ENCODE measurements around the gene TIPARP.

DNA sequence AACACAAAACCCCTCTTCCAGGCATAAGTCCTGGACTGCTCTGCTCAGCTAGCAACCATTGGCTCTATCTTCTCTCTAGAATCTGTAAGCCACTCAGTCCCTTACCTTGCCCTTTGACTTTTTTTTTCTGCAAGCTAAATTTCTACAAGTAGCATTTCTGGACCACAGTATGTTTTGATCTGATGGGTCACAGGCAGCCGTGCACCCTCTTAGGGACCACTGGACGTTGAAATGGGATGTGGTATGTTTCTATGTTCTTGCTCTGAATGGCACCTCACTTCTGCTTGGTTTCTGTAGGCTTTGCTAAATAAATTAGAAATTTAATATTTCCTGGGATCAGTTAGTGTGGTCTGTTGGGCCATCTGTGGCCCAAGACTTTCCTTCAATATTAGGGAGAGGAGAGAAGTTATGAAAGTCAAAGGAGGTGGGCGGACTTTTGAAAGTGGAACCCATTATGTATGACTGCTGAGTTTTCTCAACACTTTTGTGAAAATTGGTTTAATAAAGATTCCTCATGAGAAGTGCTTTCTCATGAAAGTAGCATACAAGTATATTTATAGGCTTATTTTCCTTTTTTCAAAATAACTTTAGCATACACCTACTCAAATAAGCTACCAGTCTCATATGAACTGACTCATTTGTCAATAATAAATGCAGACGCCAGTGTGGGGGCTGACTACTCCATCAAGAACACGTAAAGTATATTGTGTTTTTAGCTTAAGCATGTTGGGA is 18.4 kb upstream of the TIPARP start:
- TF ChIP-seq ZNF274 (IDR thresholded peaks at IDR 0.05; ENCODE audit: borderline replicate concordance, extremely low read depth, low read length), result no peak
- TF ChIP-seq JUND (IDR thresholded peaks at IDR 0.05; ENCODE audit: low read length), result no peak
- TF ChIP-seq BACH1 (IDR thresholded peaks at IDR 0.05; ENCODE audit: low read length), result no peak
- no peak for TF ChIP-seq MAFK (IDR thresholded peaks at IDR 0.05; ENCODE audit: low read depth, low read length)
- TF ChIP-seq KDM1A (IDR thresholded peaks at IDR 0.05; ENCODE audit: borderline replicate concordance, low read length), result no peak
- TF ChIP-seq POLR2A (IDR thresholded peaks at IDR 0.05; ENCODE audit: control extremely low read depth in 1 of 2, low read depth in 2 of 2, low read length in 2 of 2), result no peak
- TF ChIP-seq, protein P1, sequence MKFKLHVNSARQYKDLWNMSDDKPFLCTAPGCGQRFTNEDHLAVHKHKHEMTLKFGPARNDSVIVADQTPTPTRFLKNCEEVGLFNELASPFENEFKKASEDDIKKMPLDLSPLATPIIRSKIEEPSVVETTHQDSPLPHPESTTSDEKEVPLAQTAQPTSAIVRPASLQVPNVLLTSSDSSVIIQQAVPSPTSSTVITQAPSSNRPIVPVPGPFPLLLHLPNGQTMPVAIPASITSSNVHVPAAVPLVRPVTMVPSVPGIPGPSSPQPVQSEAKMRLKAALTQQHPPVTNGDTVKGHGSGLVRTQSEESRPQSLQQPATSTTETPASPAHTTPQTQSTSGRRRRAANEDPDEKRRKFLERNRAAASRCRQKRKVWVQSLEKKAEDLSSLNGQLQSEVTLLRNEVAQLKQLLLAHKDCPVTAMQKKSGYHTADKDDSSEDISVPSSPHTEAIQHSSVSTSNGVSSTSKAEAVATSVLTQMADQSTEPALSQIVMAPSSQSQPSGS (IDR thresholded peaks at IDR 0.05; ENCODE audit: low read length), result no peak
- TF ChIP-seq EP300 (IDR thresholded peaks at IDR 0.05; ENCODE audit: borderline replicate concordance in 1 of 2, low read depth in 2 of 2, low read length in 2 of 2), result no peak
- TF ChIP-seq, protein P2, sequence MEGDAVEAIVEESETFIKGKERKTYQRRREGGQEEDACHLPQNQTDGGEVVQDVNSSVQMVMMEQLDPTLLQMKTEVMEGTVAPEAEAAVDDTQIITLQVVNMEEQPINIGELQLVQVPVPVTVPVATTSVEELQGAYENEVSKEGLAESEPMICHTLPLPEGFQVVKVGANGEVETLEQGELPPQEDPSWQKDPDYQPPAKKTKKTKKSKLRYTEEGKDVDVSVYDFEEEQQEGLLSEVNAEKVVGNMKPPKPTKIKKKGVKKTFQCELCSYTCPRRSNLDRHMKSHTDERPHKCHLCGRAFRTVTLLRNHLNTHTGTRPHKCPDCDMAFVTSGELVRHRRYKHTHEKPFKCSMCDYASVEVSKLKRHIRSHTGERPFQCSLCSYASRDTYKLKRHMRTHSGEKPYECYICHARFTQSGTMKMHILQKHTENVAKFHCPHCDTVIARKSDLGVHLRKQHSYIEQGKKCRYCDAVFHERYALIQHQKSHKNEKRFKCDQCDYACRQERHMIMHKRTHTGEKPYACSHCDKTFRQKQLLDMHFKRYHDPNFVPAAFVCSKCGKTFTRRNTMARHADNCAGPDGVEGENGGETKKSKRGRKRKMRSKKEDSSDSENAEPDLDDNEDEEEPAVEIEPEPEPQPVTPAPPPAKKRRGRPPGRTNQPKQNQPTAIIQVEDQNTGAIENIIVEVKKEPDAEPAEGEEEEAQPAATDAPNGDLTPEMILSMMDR (IDR thresholded peaks at IDR 0.05; ENCODE audit: control extremely low read depth in 1 of 3, insufficient read depth in 1 of 3, low read depth in 1 of 3, low read length in 3 of 3), result no peak
- no peak for TF ChIP-seq CBX8 (IDR thresholded peaks at IDR 0.05; ENCODE audit: borderline replicate concordance, low read depth, low read length)
